ENCODE results near the gene CIDEB. TPM values are rescaled to one million over a fixed set of nuclear protein-coding genes. Genes with fewer than 3 reads are reported as not detected.

Gene CIDEB
- polyA plus RNA-seq, 1 donor from 2014 or later = not detected

- no peaks in the 10 kb centered on the region for H3K36me3 ChIP-seq (ENCODE audit: insufficient read depth, low read length)
- H3K27ac ChIP-seq (ENCODE audit: low read length) = no peak overlapping the region
- no peaks in the 10 kb centered on the region for H4K20me1 ChIP-seq (ENCODE audit: insufficient read depth)
- H3K79me2 ChIP-seq (replicated peaks; ENCODE audit: insufficient read depth, low read length) = no peaks in the 10 kb centered on the region
- peak; percentile 44 for TF ChIP-seq RAD21 (conservative IDR thresholded peaks at IDR 0.05)
- TF ChIP-seq EZH2 (IDR thresholded peaks at IDR 0.05; ENCODE audit: borderline replicate concordance, insufficient read depth, low read length, poor library complexity, severe bottlenecking) = no peak
- peak; percentile 70 for TF ChIP-seq CTCF (IDR thresholded peaks at IDR 0.05; ENCODE audit: poor library complexity, severe bottlenecking)
- TF ChIP-seq POLR2AphosphoS5 (IDR thresholded peaks at IDR 0.05) = no peak
- no peak for TF ChIP-seq MXI1 (conservative IDR thresholded peaks at IDR 0.05; ENCODE audit: poor library complexity, severe bottlenecking)
- peak; percentile 56 for TF ChIP-seq SMC3 (conservative IDR thresholded peaks at IDR 0.05; ENCODE audit: poor library complexity)
- TF ChIP-seq TAF1 (IDR thresholded peaks at IDR 0.05; ENCODE audit: low read depth) = no peak
- TF ChIP-seq REST (IDR thresholded peaks at IDR 0.05; ENCODE audit: borderline replicate concordance) = no peak
- no peak for TF ChIP-seq EP300 (conservative IDR thresholded peaks at IDR 0.05; ENCODE audit: poor library complexity, severe bottlenecking)
- H3K9ac ChIP-seq (ENCODE audit: low read length) = no peak overlapping the region
- no peaks in the 10 kb centered on the region for H3F3A ChIP-seq (ENCODE audit: insufficient read depth, low read length, poor library complexity, severe bottlenecking)
- no peak overlapping the region for H3K4me2 ChIP-seq (ENCODE audit: low read length)
- peaks cover 71% of the 10 kb centered on the region for H3K27me3 ChIP-seq (ENCODE audit: insufficient read depth, low read depth, low read length)
- H3K4me3 ChIP-seq (ENCODE audit: low read length) = peak overlapping the region; percentile 54
- H2AFZ ChIP-seq (ENCODE audit: low read depth, low read length) = no peak overlapping the region
- H3K9me2 ChIP-seq (ENCODE audit: insufficient read depth, low read length) = no peaks in the 10 kb centered on the region
- H3K9me3 ChIP-seq (ENCODE audit: low read length) = no peaks in the 10 kb centered on the region
These were observed 24.7 kb upstream of the CIDEB start for GRCh38 chr14:24332268-24332993.

- no peaks in the 10 kb centered on the region for H3K79me2 ChIP-seq (replicated peaks; ENCODE audit: insufficient read depth, low read length)
- H3K9me3 ChIP-seq (ENCODE audit: low read length) = no peaks in the 10 kb centered on the region
- no peaks in the 10 kb centered on the region for H3F3A ChIP-seq (ENCODE audit: insufficient read depth, low read length, poor library complexity, severe bottlenecking)
- H3K9me2 ChIP-seq (ENCODE audit: insufficient read depth, low read length) = no peaks in the 10 kb centered on the region
- TF ChIP-seq POLR2AphosphoS5 (IDR thresholded peaks at IDR 0.05) = no peak
- no peaks in the 10 kb centered on the region for H3K36me3 ChIP-seq (ENCODE audit: insufficient read depth, low read length)
- H3K9ac ChIP-seq (ENCODE audit: low read length) = no peak overlapping the region
- peaks cover 65% of the 10 kb centered on the region for H3K27me3 ChIP-seq (ENCODE audit: insufficient read depth, low read depth, low read length)
- peak overlapping the region; percentile 54 for H3K4me3 ChIP-seq (ENCODE audit: low read length)
- no peak overlapping the region for H3K27ac ChIP-seq (ENCODE audit: low read length)
- no peak overlapping the region for H2AFZ ChIP-seq (ENCODE audit: low read depth, low read length)
- no peak overlapping the region for H3K4me2 ChIP-seq (ENCODE audit: low read length)
- no peaks in the 10 kb centered on the region for H4K20me1 ChIP-seq (ENCODE audit: insufficient read depth)
These were observed 24.0 kb upstream of the CIDEB start for GRCh38 chr14:24331731-24332267.

Data from neural cell (in vitro differentiated cells).